ENCODE measurements around the gene IRF2BP1. TPM values are rescaled to one million over a fixed set of nuclear protein-coding genes. Genes with fewer than 3 reads are reported as not detected.

IRF2BP1 gene
- total RNA-seq, 1 experiment from 2014 or later, result 50.1 TPM

DNA sequence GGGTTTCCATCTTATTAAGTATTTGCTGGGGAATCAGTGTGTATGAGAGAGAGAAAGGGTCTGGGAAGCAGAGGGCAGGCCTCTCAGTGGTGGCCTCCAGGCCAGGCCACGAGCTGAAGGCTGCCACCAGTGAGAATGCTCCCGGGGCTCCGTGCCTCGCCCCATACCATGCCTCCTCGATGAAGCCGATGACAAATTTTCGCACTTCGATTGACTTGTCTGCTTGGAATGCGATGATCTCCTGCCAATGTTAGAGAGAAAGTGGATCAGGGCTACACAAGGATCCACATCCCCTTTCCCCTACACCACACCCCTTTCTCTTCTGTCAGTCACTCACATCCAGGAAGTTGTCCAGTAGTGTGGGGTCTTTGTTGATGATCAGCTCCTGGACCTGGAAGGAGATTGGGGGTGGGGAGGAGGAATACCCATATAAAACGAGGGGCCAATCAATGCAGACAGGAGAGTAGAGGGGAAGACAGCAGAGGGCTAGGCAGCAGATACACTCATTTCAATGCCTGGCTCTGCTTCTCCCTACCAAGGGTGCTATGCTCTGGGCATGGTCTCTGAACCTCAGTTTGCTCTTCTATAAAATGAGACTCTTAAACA lies 33.7 kb downstream of the IRF2BP1 start:
- H3K9me3 ChIP-seq (replicated peaks), result no peaks in the 10 kb centered on the region
- no peak overlapping the region for H3K4me3 ChIP-seq
- no peak overlapping the region for H3K27ac ChIP-seq
- H3K4me1 ChIP-seq (replicated peaks), result no peaks in the 10 kb centered on the region
- no peaks in the 10 kb centered on the region for H3K27me3 ChIP-seq (replicated peaks)
- peaks cover 89% of the 10 kb centered on the region for H3K36me3 ChIP-seq
- DNase-seq (ENCODE audit: low read depth in 1 of 2, low spot score in 2 of 2), result no peak

DNA sequence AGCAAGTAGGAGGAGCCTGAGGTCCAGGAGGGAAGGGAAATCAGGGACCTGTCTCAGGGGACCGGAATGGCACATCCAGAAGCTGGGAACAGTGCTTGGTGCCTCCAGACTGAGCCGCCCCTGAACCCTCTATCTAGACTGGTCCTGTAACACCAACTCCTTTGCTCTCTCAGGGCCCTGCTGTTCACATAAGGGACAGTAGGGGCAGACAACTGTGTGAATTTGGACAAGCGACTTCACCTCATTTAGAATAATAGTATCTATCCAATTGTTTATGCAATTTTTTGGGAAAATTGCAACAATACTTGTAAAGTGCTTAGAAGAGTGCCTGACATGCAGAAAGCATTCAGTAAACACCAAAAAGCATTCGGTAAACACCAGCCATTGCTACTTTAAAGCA lies 37.0 kb downstream of the IRF2BP1 start:
- no peaks in the 10 kb centered on the region for H3K4me1 ChIP-seq (replicated peaks)
- H3K9me3 ChIP-seq (replicated peaks), result no peaks in the 10 kb centered on the region
- no peak overlapping the region for H3K4me3 ChIP-seq
- H3K36me3 ChIP-seq, result peaks cover 91% of the 10 kb centered on the region
- DNase-seq (ENCODE audit: low read depth in 1 of 2, low spot score in 2 of 2), result no peak
- no peak overlapping the region for H3K27ac ChIP-seq
- H3K27me3 ChIP-seq (replicated peaks), result no peaks in the 10 kb centered on the region

DNA sequence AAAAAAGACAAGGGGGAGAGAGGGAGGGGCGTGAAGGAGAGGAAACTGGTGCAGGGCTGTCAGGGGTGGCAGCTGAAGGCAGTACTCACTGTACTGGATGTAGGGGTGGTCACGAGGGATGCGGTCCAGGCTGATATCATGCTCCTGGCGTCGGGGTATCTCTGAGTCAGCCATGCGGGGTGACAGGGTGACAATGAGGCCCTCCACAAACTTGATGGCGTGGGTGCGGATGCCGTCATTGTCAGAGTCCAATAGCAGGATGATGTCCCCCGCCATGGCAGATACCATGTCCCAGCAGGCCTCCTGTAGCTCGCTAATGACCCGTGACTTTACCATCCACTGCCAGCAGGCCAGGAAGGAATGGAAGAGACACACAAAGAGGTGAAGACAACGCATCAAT lies 38.3 kb downstream of the IRF2BP1 start:
- H3K27me3 ChIP-seq (replicated peaks), result no peaks in the 10 kb centered on the region

DNA sequence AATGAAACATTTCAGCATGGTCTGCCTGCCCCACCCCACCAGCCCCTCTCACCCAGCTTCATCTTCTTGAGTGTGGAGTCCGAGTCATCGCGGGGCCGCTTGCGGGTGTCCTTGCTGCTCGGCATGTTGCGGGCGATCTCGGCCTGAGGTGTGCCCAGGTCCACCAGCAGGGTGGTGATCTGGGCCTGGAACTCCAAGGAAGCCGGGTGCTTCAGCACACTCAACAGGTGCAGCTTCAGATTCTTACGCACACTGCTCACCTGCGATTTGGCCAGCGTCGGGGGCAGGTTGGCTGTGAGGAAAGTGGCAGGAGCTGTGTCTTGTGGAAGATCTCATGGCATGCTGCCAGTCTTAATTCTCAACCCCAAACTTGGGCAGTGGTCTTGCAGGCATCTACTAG lies 43.7 kb downstream of the IRF2BP1 start:
- Histone ChIP-seq H3K4me1 (replicated peaks) (no peaks in the 10 kb centered on the region), H3K36me3 (peaks cover 82% of the 10 kb centered on the region), H3K9me3 (replicated peaks) (no peaks in the 10 kb centered on the region), H3K27ac (no peak overlapping the region), H3K27me3 (replicated peaks) (no peaks in the 10 kb centered on the region), H3K4me3 (no peak overlapping the region)
- DNase-seq (ENCODE audit: low read depth in 1 of 2, low spot score in 2 of 2), result no peak

More for the DNA sequence above, 38.3 kb downstream of the IRF2BP1 start:
- no peak for DNase-seq (ENCODE audit: low read depth in 1 of 2, low spot score in 2 of 2)
- H3K36me3 ChIP-seq, result peaks cover 93% of the 10 kb centered on the region
- no peaks in the 10 kb centered on the region for H3K9me3 ChIP-seq (replicated peaks)
- H3K4me1 ChIP-seq (replicated peaks), result no peaks in the 10 kb centered on the region
- H3K27ac ChIP-seq, result no peak overlapping the region
- no peak overlapping the region for H3K4me3 ChIP-seq

DNA sequence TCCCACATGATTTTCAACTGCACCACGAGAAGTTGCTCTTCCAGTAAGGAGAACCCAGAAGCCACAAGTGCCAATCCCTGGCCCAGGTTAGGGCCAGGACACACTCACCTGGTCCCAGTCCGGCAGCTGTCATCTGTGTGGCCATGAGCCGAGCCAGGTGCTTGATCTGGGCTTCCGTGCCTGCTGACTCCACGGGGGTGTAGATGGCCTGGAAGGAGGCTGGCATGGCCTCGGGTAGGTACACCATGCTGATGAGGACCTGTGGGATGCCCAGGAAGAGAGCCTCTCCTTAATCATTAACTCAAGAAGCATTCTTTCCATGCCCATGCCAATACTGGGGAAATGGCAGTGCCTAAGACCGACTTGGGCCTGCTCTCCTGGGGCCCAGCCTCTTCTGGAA lies 51.0 kb downstream of the IRF2BP1 start:
- Histone ChIP-seq H3K27ac (no peak overlapping the region), H3K4me3 (no peak overlapping the region), H3K36me3 (peaks cover 90% of the 10 kb centered on the region), H3K27me3 (replicated peaks) (no peaks in the 10 kb centered on the region), H3K9me3 (replicated peaks) (no peaks in the 10 kb centered on the region), H3K4me1 (replicated peaks) (no peaks in the 10 kb centered on the region)
- no peak for DNase-seq (ENCODE audit: low read depth in 1 of 2, low spot score in 2 of 2)

Other genes with a start within 250 kb of the IRF2BP1 start
- 33.6 and 45.4 TPM in 2 replicates for gene EML2, start 246.7 kb downstream of the IRF2BP1 start, total RNA-seq (2014; rRNA removed; shearing (Covaris generic))
- 0.72 and 2.1 TPM in 2 replicates for gene GIPR, start 217.9 kb downstream of the IRF2BP1 start, total RNA-seq (2014; rRNA removed; shearing (Covaris generic))
- gene SNRPD2, start 194.2 kb downstream of the IRF2BP1 start, total RNA-seq (2014; rRNA removed; shearing (Covaris generic)), result 331 and 402 TPM in 2 replicates
- 11.6 and 14.6 TPM in 2 replicates for gene QPCTL, start 193.5 kb downstream of the IRF2BP1 start, total RNA-seq (2014; rRNA removed; shearing (Covaris generic))
- gene FBXO46, start 155.2 kb downstream of the IRF2BP1 start, total RNA-seq (2014; rRNA removed; shearing (Covaris generic)), result 8.3 and 10.7 TPM in 2 replicates
- gene MEIOSIN, start 152.7 kb downstream of the IRF2BP1 start, total RNA-seq (2014; rRNA removed; shearing (Covaris generic)), result not detected in 2 replicates
- gene SIX5, start 116.9 kb downstream of the IRF2BP1 start, total RNA-seq (2014; rRNA removed; shearing (Covaris generic)), result 9.1 and 10.2 TPM in 2 replicates
- gene DMPK, start 103.7 kb downstream of the IRF2BP1 start, total RNA-seq (2014; rRNA removed; shearing (Covaris generic)), result 7.4 and 10.6 TPM in 2 replicates
- gene DMWD, start 93.3 kb downstream of the IRF2BP1 start, total RNA-seq (2014; rRNA removed; shearing (Covaris generic)), result 17.6 and 35.4 TPM in 2 replicates
- not detected in 2 replicates for gene RSPH6A, start 70.8 kb downstream of the IRF2BP1 start, total RNA-seq (2014; rRNA removed; shearing (Covaris generic))
- gene SYMPK, start 23.0 kb downstream of the IRF2BP1 start, total RNA-seq (2014; rRNA removed; shearing (Covaris generic)), result 32.4 and 55.0 TPM in 2 replicates
- gene FOXA3, start 21.8 kb downstream of the IRF2BP1 start, total RNA-seq (2014; rRNA removed; shearing (Covaris generic)), result not detected in 2 replicates
- 1.3 and 1.4 TPM in 2 replicates for gene MYPOP, start 16.5 kb upstream of the IRF2BP1 start, total RNA-seq (2014; rRNA removed; shearing (Covaris generic))
- gene NANOS2, start 28.6 kb upstream of the IRF2BP1 start, total RNA-seq (2014; rRNA removed; shearing (Covaris generic)), result not detected in 2 replicates
- not detected in 2 replicates for gene NOVA2, start 87.7 kb upstream of the IRF2BP1 start, total RNA-seq (2014; rRNA removed; shearing (Covaris generic))
- 4.3 and 7.4 TPM in 2 replicates for gene CCDC61, start 109.3 kb upstream of the IRF2BP1 start, total RNA-seq (2014; rRNA removed; shearing (Covaris generic))
- not detected in 2 replicates for gene PGLYRP1, start 136.9 kb upstream of the IRF2BP1 start, total RNA-seq (2014; rRNA removed; shearing (Covaris generic))
- not detected in 2 replicates for gene IGFL4, start 154.9 kb upstream of the IRF2BP1 start, total RNA-seq (2014; rRNA removed; shearing (Covaris generic))
- gene IGFL3, start 238.5 kb upstream of the IRF2BP1 start, total RNA-seq (2014; rRNA removed; shearing (Covaris generic)), result not detected in 2 replicates

Measured in SJSA1 (cell line).